Measurements from ENCODE around the gene DPP9. TPM values are rescaled to one million over a fixed set of nuclear protein-coding genes. Genes with fewer than 3 reads are reported as not detected.

Gene DPP9
- total and polyA plus RNA-seq, 2 of the 13 experiments (the other 11 are each of a cell fraction or from before 2014, with no cell fraction given) = 8.4 to 25.8 TPM

DNA sequence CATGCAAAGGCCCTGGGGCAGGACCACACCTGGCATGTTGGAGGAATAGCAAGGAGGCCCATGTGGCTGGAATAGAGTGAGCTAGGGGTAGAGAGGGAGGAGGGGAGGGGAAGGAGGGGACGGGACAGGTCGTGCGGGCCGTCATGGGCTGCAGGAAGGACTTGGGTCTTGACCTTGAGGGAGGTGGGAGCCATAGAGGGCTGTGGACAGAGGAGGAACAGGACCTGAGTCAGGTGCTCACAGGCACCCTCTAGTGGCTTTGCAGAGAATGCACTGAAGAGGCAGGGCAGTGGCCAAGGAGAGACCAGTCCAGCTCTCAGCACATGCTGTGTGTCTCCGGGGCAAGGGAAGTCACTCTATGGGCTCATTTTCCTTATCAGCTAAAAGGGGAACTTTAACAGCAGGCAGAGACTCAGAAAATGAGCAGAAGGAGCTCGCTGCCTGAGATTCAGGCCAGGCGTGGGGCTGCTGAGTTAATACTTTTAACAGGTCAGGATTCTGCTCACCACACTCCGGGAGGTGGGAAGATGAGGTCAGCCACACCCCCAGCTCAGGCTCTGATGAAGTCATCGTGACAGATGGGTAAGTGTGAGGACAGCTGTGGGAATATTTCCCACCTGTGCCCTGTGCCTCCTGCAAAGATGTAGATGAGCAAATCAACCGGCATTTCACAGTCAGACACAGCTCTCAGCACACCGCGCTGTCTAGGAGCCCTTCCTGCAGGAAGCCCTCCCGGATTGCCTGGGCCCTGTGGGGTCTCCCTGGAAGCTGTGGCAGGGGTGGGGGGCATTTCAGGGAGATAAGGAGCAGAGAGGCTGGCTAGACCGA is 90.3 kb downstream of the DPP9 start (continued):
- TF ChIP-seq ZNF83 (CRISPR knock-in tag; IDR thresholded peaks at IDR 0.05; ENCODE audit: borderline replicate concordance) (no peak), FOXO1 (CRISPR knock-in tag; IDR thresholded peaks at IDR 0.05) (no peak), ZNF891 (CRISPR knock-in tag; IDR thresholded peaks at IDR 0.05) (no peak), ISL2 (CRISPR knock-in tag; IDR thresholded peaks at IDR 0.05) (no peak), KDM5A (IDR thresholded peaks at IDR 0.05; ENCODE audit: borderline replicate concordance, low read length) (no peak), ZNF333 (CRISPR knock-in tag; IDR thresholded peaks at IDR 0.05; ENCODE audit: borderline replicate concordance) (no peak), MTA3 (CRISPR knock-in tag; IDR thresholded peaks at IDR 0.05) (no peak), ZNF343 (CRISPR knock-in tag; IDR thresholded peaks at IDR 0.05) (no peak), ZIK1 (CRISPR knock-in tag; IDR thresholded peaks at IDR 0.05; ENCODE audit: borderline replicate concordance, low read depth) (no peak; the same call in 1 of the 2 replicates)
- TF ChIP-seq, protein P1, sequence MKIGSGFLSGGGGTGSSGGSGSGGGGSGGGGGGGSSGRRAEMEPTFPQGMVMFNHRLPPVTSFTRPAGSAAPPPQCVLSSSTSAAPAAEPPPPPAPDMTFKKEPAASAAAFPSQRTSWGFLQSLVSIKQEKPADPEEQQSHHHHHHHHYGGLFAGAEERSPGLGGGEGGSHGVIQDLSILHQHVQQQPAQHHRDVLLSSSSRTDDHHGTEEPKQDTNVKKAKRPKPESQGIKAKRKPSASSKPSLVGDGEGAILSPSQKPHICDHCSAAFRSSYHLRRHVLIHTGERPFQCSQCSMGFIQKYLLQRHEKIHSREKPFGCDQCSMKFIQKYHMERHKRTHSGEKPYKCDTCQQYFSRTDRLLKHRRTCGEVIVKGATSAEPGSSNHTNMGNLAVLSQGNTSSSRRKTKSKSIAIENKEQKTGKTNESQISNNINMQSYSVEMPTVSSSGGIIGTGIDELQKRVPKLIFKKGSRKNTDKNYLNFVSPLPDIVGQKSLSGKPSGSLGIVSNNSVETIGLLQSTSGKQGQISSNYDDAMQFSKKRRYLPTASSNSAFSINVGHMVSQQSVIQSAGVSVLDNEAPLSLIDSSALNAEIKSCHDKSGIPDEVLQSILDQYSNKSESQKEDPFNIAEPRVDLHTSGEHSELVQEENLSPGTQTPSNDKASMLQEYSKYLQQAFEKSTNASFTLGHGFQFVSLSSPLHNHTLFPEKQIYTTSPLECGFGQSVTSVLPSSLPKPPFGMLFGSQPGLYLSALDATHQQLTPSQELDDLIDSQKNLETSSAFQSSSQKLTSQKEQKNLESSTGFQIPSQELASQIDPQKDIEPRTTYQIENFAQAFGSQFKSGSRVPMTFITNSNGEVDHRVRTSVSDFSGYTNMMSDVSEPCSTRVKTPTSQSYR (CRISPR knock-in tag; IDR thresholded peaks at IDR 0.05; ENCODE audit: borderline replicate concordance) = no peak
- TF ChIP-seq, protein P2, sequence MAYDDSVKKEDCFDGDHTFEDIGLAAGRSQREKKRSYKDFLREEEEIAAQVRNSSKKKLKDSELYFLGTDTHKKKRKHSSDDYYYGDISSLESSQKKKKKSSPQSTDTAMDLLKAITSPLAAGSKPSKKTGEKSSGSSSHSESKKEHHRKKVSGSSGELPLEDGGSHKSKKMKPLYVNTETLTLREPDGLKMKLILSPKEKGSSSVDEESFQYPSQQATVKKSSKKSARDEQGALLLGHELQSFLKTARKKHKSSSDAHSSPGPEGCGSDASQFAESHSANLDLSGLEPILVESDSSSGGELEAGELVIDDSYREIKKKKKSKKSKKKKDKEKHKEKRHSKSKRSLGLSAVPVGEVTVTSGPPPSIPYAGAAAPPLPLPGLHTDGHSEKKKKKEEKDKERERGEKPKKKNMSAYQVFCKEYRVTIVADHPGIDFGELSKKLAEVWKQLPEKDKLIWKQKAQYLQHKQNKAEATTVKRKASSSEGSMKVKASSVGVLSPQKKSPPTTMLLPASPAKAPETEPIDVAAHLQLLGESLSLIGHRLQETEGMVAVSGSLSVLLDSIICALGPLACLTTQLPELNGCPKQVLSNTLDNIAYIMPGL (CRISPR knock-in tag; IDR thresholded peaks at IDR 0.05; ENCODE audit: borderline replicate concordance in 1 of 2, low read depth in 1 of 2) = peak; percentile 40 to 46; a peak in 2 of 4 replicates
- TF ChIP-seq, protein P3, sequence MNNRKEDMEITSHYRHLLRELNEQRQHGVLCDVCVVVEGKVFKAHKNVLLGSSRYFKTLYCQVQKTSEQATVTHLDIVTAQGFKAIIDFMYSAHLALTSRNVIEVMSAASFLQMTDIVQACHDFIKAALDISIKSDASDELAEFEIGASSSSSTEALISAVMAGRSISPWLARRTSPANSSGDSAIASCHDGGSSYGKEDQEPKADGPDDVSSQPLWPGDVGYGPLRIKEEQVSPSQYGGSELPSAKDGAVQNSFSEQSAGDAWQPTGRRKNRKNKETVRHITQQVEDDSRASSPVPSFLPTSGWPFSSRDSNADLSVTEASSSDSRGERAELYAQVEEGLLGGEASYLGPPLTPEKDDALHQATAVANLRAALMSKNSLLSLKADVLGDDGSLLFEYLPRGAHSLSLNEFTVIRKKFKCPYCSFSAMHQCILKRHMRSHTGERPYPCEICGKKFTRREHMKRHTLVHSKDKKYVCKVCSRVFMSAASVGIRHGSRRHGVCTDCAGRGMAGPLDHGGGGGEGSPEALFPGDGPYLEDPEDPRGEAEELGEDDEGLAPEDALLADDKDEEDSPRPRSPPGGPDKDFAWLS (CRISPR knock-in tag; IDR thresholded peaks at IDR 0.05; ENCODE audit: borderline replicate concordance) = no peak
- TF ChIP-seq, protein P4, sequence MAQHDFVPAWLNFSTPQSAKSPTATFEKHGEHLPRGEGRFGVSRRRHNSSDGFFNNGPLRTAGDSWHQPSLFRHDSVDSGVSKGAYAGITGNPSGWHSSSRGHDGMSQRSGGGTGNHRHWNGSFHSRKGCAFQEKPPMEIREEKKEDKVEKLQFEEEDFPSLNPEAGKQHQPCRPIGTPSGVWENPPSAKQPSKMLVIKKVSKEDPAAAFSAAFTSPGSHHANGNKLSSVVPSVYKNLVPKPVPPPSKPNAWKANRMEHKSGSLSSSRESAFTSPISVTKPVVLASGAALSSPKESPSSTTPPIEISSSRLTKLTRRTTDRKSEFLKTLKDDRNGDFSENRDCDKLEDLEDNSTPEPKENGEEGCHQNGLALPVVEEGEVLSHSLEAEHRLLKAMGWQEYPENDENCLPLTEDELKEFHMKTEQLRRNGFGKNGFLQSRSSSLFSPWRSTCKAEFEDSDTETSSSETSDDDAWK (CRISPR knock-in tag; IDR thresholded peaks at IDR 0.05) = no peak
- TF ChIP-seq, protein P5, sequence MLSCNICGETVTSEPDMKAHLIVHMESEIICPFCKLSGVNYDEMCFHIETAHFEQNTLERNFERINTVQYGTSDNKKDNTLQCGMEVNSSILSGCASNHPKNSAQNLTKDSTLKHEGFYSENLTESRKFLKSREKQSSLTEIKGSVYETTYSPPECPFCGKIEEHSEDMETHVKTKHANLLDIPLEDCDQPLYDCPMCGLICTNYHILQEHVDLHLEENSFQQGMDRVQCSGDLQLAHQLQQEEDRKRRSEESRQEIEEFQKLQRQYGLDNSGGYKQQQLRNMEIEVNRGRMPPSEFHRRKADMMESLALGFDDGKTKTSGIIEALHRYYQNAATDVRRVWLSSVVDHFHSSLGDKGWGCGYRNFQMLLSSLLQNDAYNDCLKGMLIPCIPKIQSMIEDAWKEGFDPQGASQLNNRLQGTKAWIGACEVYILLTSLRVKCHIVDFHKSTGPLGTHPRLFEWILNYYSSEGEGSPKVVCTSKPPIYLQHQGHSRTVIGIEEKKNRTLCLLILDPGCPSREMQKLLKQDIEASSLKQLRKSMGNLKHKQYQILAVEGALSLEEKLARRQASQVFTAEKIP (CRISPR knock-in tag; IDR thresholded peaks at IDR 0.05; ENCODE audit: borderline replicate concordance) = no peak
- TF ChIP-seq, protein P6, sequence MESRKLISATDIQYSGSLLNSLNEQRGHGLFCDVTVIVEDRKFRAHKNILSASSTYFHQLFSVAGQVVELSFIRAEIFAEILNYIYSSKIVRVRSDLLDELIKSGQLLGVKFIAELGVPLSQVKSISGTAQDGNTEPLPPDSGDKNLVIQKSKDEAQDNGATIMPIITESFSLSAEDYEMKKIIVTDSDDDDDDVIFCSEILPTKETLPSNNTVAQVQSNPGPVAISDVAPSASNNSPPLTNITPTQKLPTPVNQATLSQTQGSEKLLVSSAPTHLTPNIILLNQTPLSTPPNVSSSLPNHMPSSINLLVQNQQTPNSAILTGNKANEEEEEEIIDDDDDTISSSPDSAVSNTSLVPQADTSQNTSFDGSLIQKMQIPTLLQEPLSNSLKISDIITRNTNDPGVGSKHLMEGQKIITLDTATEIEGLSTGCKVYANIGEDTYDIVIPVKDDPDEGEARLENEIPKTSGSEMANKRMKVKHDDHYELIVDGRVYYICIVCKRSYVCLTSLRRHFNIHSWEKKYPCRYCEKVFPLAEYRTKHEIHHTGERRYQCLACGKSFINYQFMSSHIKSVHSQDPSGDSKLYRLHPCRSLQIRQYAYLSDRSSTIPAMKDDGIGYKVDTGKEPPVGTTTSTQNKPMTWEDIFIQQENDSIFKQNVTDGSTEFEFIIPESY (CRISPR knock-in tag; IDR thresholded peaks at IDR 0.05) = no peak; the same call in 1 of the 2 replicates
